ENCODE data around the gene PPP5C. TPM values are rescaled to one million over a fixed set of nuclear protein-coding genes. Genes with fewer than 3 reads are reported as not detected.
"Not testable (repeated sequence)": the region's sequence is repeated elsewhere in the genome, so short reads cannot be mapped to it uniquely, and the experiment has no call there.

PPP5C gene
- polyA plus RNA-seq, 3 donors = 9.9 to 76.3 (median 12.6) TPM

GRCh38 chr19:46393456-46394401, 46.8 kb downstream of the PPP5C start:
- peaks cover 32% of the 10 kb centered on the region in 2 donors for H3K36me3 Mint-ChIP-seq
- no peak for DNase-seq
- no peaks in the 10 kb centered on the region for H4K20me1 ChIP-seq (ENCODE audit: insufficient read depth, low read length)
- no peak overlapping the region for H3K4me3 Mint-ChIP-seq
- no peak overlapping the region for H3K4me3 ChIP-seq (replicated peaks in 1 of 3; ENCODE audit: low read depth in 2 of 3, low read length in 3 of 3)
- H3K9me3 ChIP-seq (replicated peaks in 1 of 2; ENCODE audit: control insufficient read depth in 1 of 2, insufficient read depth in 1 of 2, low read length in 2 of 2) = no peaks in the 10 kb centered on the region
- intact Hi-C loops (cut with micrococcal nuclease) = loop anchor here (2.0 kb wide), 2 partner anchors 95 to 119 kb away; no protein-coding TSS in a partner anchor
- TF ChIP-seq CTCF (IDR thresholded peaks at IDR 0.05) = no peak
- H3K27ac Mint-ChIP-seq = peak overlapping the region in 1 of 7 donors; percentile 44
- no peak overlapping the region for H3K4me2 ChIP-seq (replicated peaks; ENCODE audit: extremely low read depth, low read length, poor library complexity, severe bottlenecking)
- no peak overlapping the region for H3K9ac ChIP-seq (ENCODE audit: insufficient read depth, low read length, poor library complexity, severe bottlenecking)
- no peaks in the 10 kb centered on the region for H3K27me3 ChIP-seq (ENCODE audit: control insufficient read depth in 2 of 2, insufficient read depth in 2 of 2, low read length in 2 of 2)
- no peak overlapping the region for H3K27ac ChIP-seq (ENCODE audit: low read depth in 1 of 2, low read length in 2 of 2)
- H3K4me1 ChIP-seq (ENCODE audit: control insufficient read depth in 1 of 2, insufficient read depth in 2 of 2, low read length in 2 of 2) = no peaks in the 10 kb centered on the region
- no peaks in the 10 kb centered on the region for H3K79me2 ChIP-seq (ENCODE audit: insufficient read depth, low read length)
- peaks cover 0 to 3% (median 0%) of the 10 kb centered on the region in 7 donors for H3K9me3 Mint-ChIP-seq
- H3K4me1 Mint-ChIP-seq = no peaks in the 10 kb centered on the region
- WGBS (ENCODE audit: insufficient coverage) = 87% methylated on average over 17 of the region's 21 CpGs
- peaks cover 2 to 13% (median 3%) of the 10 kb centered on the region in 3 donors for H3K27me3 Mint-ChIP-seq (ENCODE audit: low read depth in 3 of 3)
- peaks cover 29 to 30% of the 10 kb centered on the region in 2 donors for H3K36me3 ChIP-seq (replicated peaks in 1 of 2; ENCODE audit: control insufficient read depth in 1 of 2, insufficient read depth in 2 of 2, low read length in 2 of 2)
- no peak overlapping the region for H2AFZ ChIP-seq (ENCODE audit: insufficient read depth, low read depth, low read length, poor library complexity, severe bottlenecking)

GRCh38 chr19:46394402-46394797, 47.5 kb downstream of the PPP5C start:
- no peak for TF ChIP-seq CTCF (IDR thresholded peaks at IDR 0.05)
- DNase-seq = no peak
- peaks cover 3 to 18% (median 6%) of the 10 kb centered on the region in 3 donors for H3K27me3 Mint-ChIP-seq (ENCODE audit: low read depth in 3 of 3)
- no peak overlapping the region for H3K27ac Mint-ChIP-seq
- intact Hi-C loops (cut with micrococcal nuclease) = loop anchor here (2.0 kb wide), 2 partner anchors 94 to 118 kb away; no protein-coding TSS in a partner anchor
- peaks cover 25 to 26% of the 10 kb centered on the region in 2 donors for H3K36me3 Mint-ChIP-seq
- Histone ChIP-seq H3K27me3 (ENCODE audit: control insufficient read depth in 2 of 2, insufficient read depth in 2 of 2, low read length in 2 of 2) (no peaks in the 10 kb centered on the region), H2AFZ (ENCODE audit: insufficient read depth, low read depth, low read length, poor library complexity, severe bottlenecking) (no peak overlapping the region), H3K9me3 (replicated peaks in 1 of 2; ENCODE audit: control insufficient read depth in 1 of 2, insufficient read depth in 1 of 2, low read length in 2 of 2) (no peaks in the 10 kb centered on the region), H3K79me2 (ENCODE audit: insufficient read depth, low read length) (no peaks in the 10 kb centered on the region), H4K20me1 (ENCODE audit: insufficient read depth, low read length) (no peaks in the 10 kb centered on the region), H3K4me1 (ENCODE audit: control insufficient read depth in 1 of 2, insufficient read depth in 2 of 2, low read length in 2 of 2) (no peaks in the 10 kb centered on the region), H3K9ac (ENCODE audit: insufficient read depth, low read length, poor library complexity, severe bottlenecking) (no peak overlapping the region), H3K4me2 (replicated peaks; ENCODE audit: extremely low read depth, low read length, poor library complexity, severe bottlenecking) (no peak overlapping the region), H3K4me3 (replicated peaks in 1 of 3; ENCODE audit: low read depth in 2 of 3, low read length in 3 of 3) (no peak overlapping the region), H3K36me3 (replicated peaks in 1 of 2; ENCODE audit: control insufficient read depth in 1 of 2, insufficient read depth in 2 of 2, low read length in 2 of 2) (peaks cover 22 to 24% of the 10 kb centered on the region in 2 donors), H3K27ac (ENCODE audit: low read depth in 1 of 2, low read length in 2 of 2) (no peak overlapping the region)
- H3K4me1 Mint-ChIP-seq = no peaks in the 10 kb centered on the region
- peaks cover 0 to 2% (median 0%) of the 10 kb centered on the region in 7 donors for H3K9me3 Mint-ChIP-seq
- H3K4me3 Mint-ChIP-seq = no peak overlapping the region
- WGBS (ENCODE audit: insufficient coverage) = 80% methylated on average over 1 of the region's 5 CpGs

- not testable (repeated sequence) for DNase-seq
Measured at GRCh38 chr19:46397801-46398479, 51.1 kb downstream of the PPP5C start.

More at GRCh38 chr19:46397801-46398479, 51.1 kb downstream of the PPP5C start:
- H3K27me3 ChIP-seq (ENCODE audit: control insufficient read depth in 2 of 2, insufficient read depth in 2 of 2, low read length in 2 of 2); H3K36me3 Mint-ChIP-seq; H3K79me2 ChIP-seq (ENCODE audit: insufficient read depth, low read length); H3K4me2 ChIP-seq (replicated peaks; ENCODE audit: extremely low read depth, low read length, poor library complexity, severe bottlenecking); H3K4me3 Mint-ChIP-seq; H3K4me1 ChIP-seq (ENCODE audit: control insufficient read depth in 1 of 2, insufficient read depth in 2 of 2, low read length in 2 of 2); H4K20me1 ChIP-seq (ENCODE audit: insufficient read depth, low read length); H3K4me1 Mint-ChIP-seq; H3K4me3 ChIP-seq (replicated peaks in 1 of 3; ENCODE audit: low read depth in 2 of 3, low read length in 3 of 3); H3K27ac Mint-ChIP-seq; H3K36me3 ChIP-seq (replicated peaks in 1 of 2; ENCODE audit: control insufficient read depth in 1 of 2, insufficient read depth in 2 of 2, low read length in 2 of 2); H3K9me3 Mint-ChIP-seq; H3K27ac ChIP-seq (ENCODE audit: low read depth in 1 of 2, low read length in 2 of 2); H2AFZ ChIP-seq (ENCODE audit: insufficient read depth, low read depth, low read length, poor library complexity, severe bottlenecking); H3K9me3 ChIP-seq (replicated peaks in 1 of 2; ENCODE audit: control insufficient read depth in 1 of 2, insufficient read depth in 1 of 2, low read length in 2 of 2); H3K9ac ChIP-seq (ENCODE audit: insufficient read depth, low read length, poor library complexity, severe bottlenecking): not testable (repeated sequence)
- 94% methylated on average over 6 of the region's 14 CpGs for WGBS (ENCODE audit: insufficient coverage)
- H3K27me3 Mint-ChIP-seq (ENCODE audit: low read depth in 3 of 3) = peaks cover 14 to 40% (median 16%) of the 10 kb centered on the region in 3 donors
- intact Hi-C loops (cut with micrococcal nuclease) = loop anchor here in 1 of 2 donors (5.0 kb wide), 1 partner anchor 89 kb away; no protein-coding TSS in a partner anchor
